GM12878 (cell line): ENCODE data around the gene IL1RAPL1. TPM values are rescaled to one million over a fixed set of nuclear protein-coding genes. Genes with fewer than 3 reads are reported as not detected.

ENCODE experiments used
- ATAC-seq: fragments of 200-7000 bp; cut with Tn5 transposase; 3 replicates; pipeline ENCODE4 v1.9.1; 2020; ENCODE audit warnings: mild to moderate bottlenecking, moderate library complexity
- BruUV-seq: library from RNA; stranded (reverse); fragments of 400-500 nt; replicated peaks from 2 replicates; lab custom pipeline; 2021; lab: Mats Ljungman, UMichigan
- CTCF ChIA-PET: fragments of 300-600 bp; sonication (Branson Sonifier 250); formaldehyde crosslinking; extraction: SDS; loops from one replicate; lab custom pipeline; 2021; ENCODE audit warnings: inconsistent platforms; lab: Yijun Ruan, JAX
- POLR2A ChIA-PET: fragments of 350-600 bp; formaldehyde crosslinking; extraction: SDS; loops from one replicate; lab custom pipeline; 2021; ENCODE audit warnings: inconsistent platforms; lab: Charles Lee
- RAD21 ChIA-PET: fragments of 300-600 bp; sonication (Branson Sonifier 250); formaldehyde crosslinking; loops from one replicate; lab custom pipeline; 2023; ENCODE audit warnings: antibody characterized with exemption; ENCODE audit not compliant: unreplicated experiment; lab: Charles Lee
- SMC1A ChIA-PET: fragments of 300-600 bp; sonication (Branson Sonifier 250); formaldehyde crosslinking; loops from one replicate; lab custom pipeline; 2023; ENCODE audit not compliant: unreplicated experiment, uncharacterized antibody; lab: Charles Lee
- DNase-seq: peaks from one replicate; pipeline ENCODE4 v3.0.0-alpha.2; 2011; ENCODE audit warnings: low read depth, low spot score
- FAIRE-seq: peaks from 3 replicates; lab custom pipeline; 2011; peaks lifted over from hg19 to GRCh38; lab: Jason Lieb, UNC
- H2AFZ ChIP-seq: 2 replicates; pipeline ENCODE4 v1.6.0; 2011; ENCODE audit warnings: low read depth, low read length, control low read depth; ENCODE audit not compliant: control insufficient read depth
- H3K27ac ChIP-seq: 2 replicates; pipeline ENCODE4 v1.5.1; 2011; ENCODE audit warnings: control low read depth; ENCODE audit not compliant: control insufficient read depth, insufficient read depth
- H3K27me3 ChIP-seq, 2 experiments: replicated peaks in 1 of 2; 2 replicates each; pipeline versions ENCODE4 v1.6.0 to v1.6.1; 2011; ENCODE audit warnings: low read length in 1 of 2; ENCODE audit not compliant: control insufficient read depth in 2 of 2, insufficient read depth in 2 of 2
- H3K36me3 ChIP-seq, 2 experiments: 2 replicates each; pipeline ENCODE4 v1.5.1; 2011; ENCODE audit warnings: low read length in 1 of 2; ENCODE audit not compliant: control insufficient read depth in 2 of 2, insufficient read depth in 2 of 2
- H3K4me1 ChIP-seq: 2 replicates; pipeline ENCODE4 v1.6.1; 2011; ENCODE audit warnings: mild to moderate bottlenecking, low read length, moderate library complexity, mixed read lengths; ENCODE audit not compliant: control insufficient read depth, insufficient read depth
- H3K4me2 ChIP-seq: 2 replicates; pipeline ENCODE4 v1.6.0; 2011; ENCODE audit warnings: control low read depth; ENCODE audit not compliant: control insufficient read depth, insufficient read depth
- H3K4me3 ChIP-seq: fragments of 200-600 bp; sonication (generic); 2 replicates; pipeline ENCODE4 v1.5.1; 2016
- H3K79me2 ChIP-seq: 2 replicates; pipeline ENCODE4 v1.6.0; 2011; ENCODE audit warnings: low read length; ENCODE audit not compliant: control insufficient read depth, insufficient read depth
- H3K9ac ChIP-seq: 2 replicates; pipeline ENCODE4 v1.8.0; 2011; ENCODE audit warnings: low read length, control low read depth, mixed read lengths; ENCODE audit not compliant: control insufficient read depth, insufficient read depth
- H3K9me3 ChIP-seq: replicated peaks from 3 replicates; pipeline ENCODE4 v1.5.1; 2011; ENCODE audit warnings: mild to moderate bottlenecking, low read length; ENCODE audit not compliant: control insufficient read depth, insufficient read depth
- H4K20me1 ChIP-seq: 2 replicates; pipeline ENCODE4 v1.6.0; 2011; ENCODE audit not compliant: control insufficient read depth, insufficient read depth
- BHLHE40 ChIP-seq, 2 experiments: fragments of 450-650 bp in 1 of 2; IDR thresholded peaks; 2 replicates each; pipeline ENCODE4 v1.6.1; 2011 to 2017; ENCODE audit warnings: low read depth in 2 of 2, borderline replicate concordance in 1 of 2, improper control_type of control experiment in 1 of 2, low read length in 1 of 2, mild to moderate bottlenecking in 1 of 2
- BRCA1 ChIP-seq: IDR thresholded peaks from 2 replicates; pipeline ENCODE4 v1.6.1; 2011; ENCODE audit warnings: low read depth, low read length, improper control_type of control experiment
- CBX3 ChIP-seq: fragments of 200-600 bp; sonication (generic); IDR thresholded peaks from 2 replicates; pipeline ENCODE4 v1.6.1; 2016; ENCODE audit warnings: low read depth, borderline replicate concordance
- CHD2 ChIP-seq: IDR thresholded peaks from 2 replicates; pipeline ENCODE4 v1.6.1; 2011; ENCODE audit warnings: low read depth, low read length, improper control_type of control experiment, borderline replicate concordance
- CREM ChIP-seq: IDR thresholded peaks from 2 replicates; pipeline ENCODE4 v1.6.1; 2014; ENCODE audit warnings: antibody characterized with exemption, low read depth
- POU2F2 ChIP-seq: IDR thresholded peaks from 3 replicates; pipeline ENCODE4 v1.6.1; 2011; ENCODE audit warnings: low read depth, mild to moderate bottlenecking, low read length, borderline replicate concordance
- RUNX3 ChIP-seq: IDR thresholded peaks from 2 replicates; pipeline ENCODE4 v1.6.1; 2012; ENCODE audit warnings: low read length, inconsistent platforms
- SP1 ChIP-seq: IDR thresholded peaks from one replicate; pipeline ENCODE4 v1.6.1; 2011; ENCODE audit warnings: low read depth, low read length
- SPI1 ChIP-seq: IDR thresholded peaks from 2 replicates; pipeline ENCODE4 v1.6.1; 2011; ENCODE audit warnings: low read depth, mild to moderate bottlenecking, low read length, moderate library complexity, borderline replicate concordance; ENCODE audit not compliant: insufficient read depth
- SREBF2 ChIP-seq: IDR thresholded peaks from 2 replicates; pipeline ENCODE4 v1.6.1; 2012; ENCODE audit warnings: mild to moderate bottlenecking, low read length
- WRNIP1 ChIP-seq: IDR thresholded peaks from 2 replicates; pipeline ENCODE4 v1.6.1; 2011; ENCODE audit warnings: low read depth, low read length, improper control_type of control experiment, borderline replicate concordance
- ZBED1 ChIP-seq: IDR thresholded peaks from 2 replicates; pipeline ENCODE4 v1.6.1; 2016; ENCODE audit warnings: borderline replicate concordance
- ZNF592 ChIP-seq: fragments of 450-650 bp; IDR thresholded peaks from 2 replicates; pipeline ENCODE4 v1.6.1; 2017; ENCODE audit warnings: mild to moderate bottlenecking, moderate library complexity
- WGBS: methylation state at CpG from one replicate; pipeline ENCODE4 v1.1.6; 2016; ENCODE audit warnings: low lambda C conversion rate; ENCODE audit not compliant: insufficient replicate concordance, insufficient coverage; ENCODE audit errors: missing lambda C conversion rate; 5-methylcytosine and 5-hydroxymethylcytosine counted together
- in situ Hi-C: fragments of 300-500 bp; cut with MboI; formaldehyde crosslinking; loops from 9 replicates; pipeline ENCODE4 v1.14.3; 2018; ENCODE audit warnings: mixed read lengths
- intact Hi-C: fragments of 100-400 bp; cut with micrococcal nuclease; formaldehyde crosslinking; loops from one replicate; pipeline ENCODE4 v1.14.2; 2022; ENCODE audit not compliant: unreplicated experiment
- polyA plus RNA-seq, 11 experiments: library from polyadenylated mRNA; depleted of rRNA in 4 of 11; unstranded in 6 of 11; stranded (reverse) in 5 of 11; fragments of >200 nt; fragmentation: Nextera tagmentation in 4 of 11; fragmentation: Illumina TruSeq in 1 of 11; extraction: Ambion mirVana in 4 of 11; extraction: Trizol in 1 of 11; gene quantifications; 1 replicate in 1 of 11; 2 replicates in 10 of 11; pipeline versions ENCODE4 v1.2.1 to v1.2.3, GENCODE V29; 2011 to 2016; ENCODE audit warnings: inconsistent platforms in 2 of 11, missing spikeins in 2 of 11, low read depth in 1 of 11
- total RNA-seq, 4 experiments: library from RNA; depleted of rRNA in 3 of 4; stranded (reverse); fragments of >200 nt in 3 of 4; fragmentation: Illumina TruSeq in 1 of 4; extraction: Trizol in 1 of 4; gene quantifications; 2 replicates each; pipeline versions ENCODE4 v1.2.1 to v1.2.3, GENCODE V29; 2013 to 2021

Gene IL1RAPL1
- total and polyA plus RNA-seq, 10 of the 15 experiments (the other 5 are each of a cell fraction or from before 2014, with no cell fraction given) = not detected

DNA sequence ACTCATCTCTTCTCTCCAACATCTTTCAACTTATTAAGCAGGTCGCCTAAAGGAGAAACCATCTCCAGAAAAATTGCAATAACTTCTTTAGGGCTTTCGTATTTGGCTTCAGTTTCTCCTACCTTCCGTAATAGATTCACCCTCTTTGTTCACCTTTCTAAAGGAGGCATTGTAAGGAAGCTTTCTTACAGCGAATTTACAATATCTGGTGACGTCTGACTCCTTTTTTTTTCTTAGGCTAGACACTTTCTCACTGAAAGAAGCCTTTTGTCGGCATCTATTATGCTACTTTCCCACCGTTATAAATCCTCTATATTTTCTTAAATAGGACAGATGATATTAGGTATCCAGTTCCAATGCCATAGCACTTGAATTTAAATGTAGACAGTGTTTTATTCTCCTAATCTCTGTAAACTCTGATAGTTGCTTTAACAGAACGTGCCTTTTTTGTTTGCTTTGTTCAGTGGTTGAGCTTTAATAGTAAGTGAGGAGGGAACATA lies 302.4 kb downstream of the IL1RAPL1 start:
- RAD21 ChIA-PET = no interaction called here
- Histone ChIP-seq H3K4me1 (no peaks in the 10 kb centered on the region), H3K36me3 (no peaks in the 10 kb centered on the region), H4K20me1 (no peaks in the 10 kb centered on the region), H3K27ac (no peak overlapping the region), H3K4me2 (no peak overlapping the region), H3K9me3 (no peaks in the 10 kb centered on the region), H3K9ac (no peak overlapping the region), H2AFZ (no peak overlapping the region), H3K4me3 (no peak overlapping the region), H3K79me2 (no peaks in the 10 kb centered on the region), H3K27me3 (no peaks in the 10 kb centered on the region)
- no TSS peak for BruUV-seq
- CTCF ChIA-PET = interaction anchor here (0.7 kb wide), 1 partner anchor 210 kb away, joined by 3 read pairs; no protein-coding TSS in a partner anchor
- SMC1A ChIA-PET = no interaction called here
- in situ Hi-C loops = no loop called here
- ATAC-seq (no peak), DNase-seq (no peak), FAIRE-seq (no peak)
- intact Hi-C loops = no loop called here
- WGBS = 20% methylated on average over 8 of the region's 8 CpGs
- POLR2A ChIA-PET = no interaction called here
- TF ChIP-seq WRNIP1 (no peak), CBX3 (no peak), SPI1 (no peak), CREM (no peak), SP1 (no peak)

DNA sequence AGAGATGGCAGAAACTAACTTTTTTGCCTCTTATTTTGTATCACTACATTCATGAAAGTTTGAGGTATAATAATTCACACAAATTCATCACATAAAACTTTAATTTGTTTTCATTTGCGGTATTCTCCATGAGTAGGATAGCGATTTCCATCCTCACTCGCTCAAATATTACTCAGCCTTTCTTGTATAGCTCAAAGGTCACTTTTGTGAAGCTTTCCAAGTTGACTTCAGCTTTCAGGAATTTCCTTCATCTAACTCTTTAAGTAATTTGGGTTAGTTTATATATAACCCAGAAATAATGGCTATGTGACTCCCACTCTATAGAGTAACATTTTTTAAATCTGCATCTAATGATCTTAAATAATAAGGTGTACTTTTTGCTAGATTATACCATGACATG lies 314.4 kb downstream of the IL1RAPL1 start:
- POLR2A ChIA-PET = no interaction called here
- RAD21 ChIA-PET = no interaction called here
- CTCF ChIA-PET = no interaction called here
- DNase-seq = no peak
- Histone ChIP-seq H3K4me1 (no peaks in the 10 kb centered on the region), H3K4me3 (no peak overlapping the region), H2AFZ (no peak overlapping the region), H3K9me3 (no peaks in the 10 kb centered on the region), H4K20me1 (no peaks in the 10 kb centered on the region), H3K4me2 (no peak overlapping the region), H3K79me2 (no peaks in the 10 kb centered on the region), H3K9ac (no peak overlapping the region), H3K36me3 (no peaks in the 10 kb centered on the region), H3K27me3 (no peaks in the 10 kb centered on the region), H3K27ac (no peak overlapping the region)
- no peak for FAIRE-seq
- no peak for ATAC-seq
- in situ Hi-C loops (no loop called here), intact Hi-C loops (no loop called here)
- no TSS peak for BruUV-seq
- SMC1A ChIA-PET = no interaction called here
- WGBS = 2% methylated on average over 3 of the region's 3 CpGs
- no peak for TF ChIP-seq RUNX3
- no peak for TF ChIP-seq ZNF592
- TF ChIP-seq POU2F2 = no peak
- TF ChIP-seq SREBF2 = no peak
- no peak for TF ChIP-seq ZBED1
- no peak for TF ChIP-seq CHD2
- no peak for TF ChIP-seq BHLHE40 (IDR thresholded peaks at IDR 0.05; ENCODE audit: borderline replicate concordance in 1 of 2, low read depth in 2 of 2, low read length in 1 of 2)
- no peak for TF ChIP-seq BRCA1
